GM13976 (cell line): Measurements from ENCODE around the gene CR2.
A peak's percentile ranks its signal among the peaks of the same experiment; 100 is the strongest.
"Not testable (repeated sequence)": the region's sequence is repeated elsewhere in the genome, so short reads cannot be mapped to it uniquely, and the experiment has no call there.

Experiments used
- DNase-seq: peaks from one replicate; pipeline ENCODE4 v3.0.0; 2012; ENCODE audit warnings: low spot score
- CTCF ChIP-seq: IDR thresholded peaks from 2 replicates; pipeline ENCODE4 v1.5.1; 2012; ENCODE audit warnings: borderline replicate concordance, mild to moderate bottlenecking; ENCODE audit not compliant: insufficient read depth; ENCODE audit errors: extremely low read depth, missing control alignments, control extremely low read depth
- in situ Hi-C: fragments of 300-500 bp; cut with MboI; formaldehyde crosslinking; loops from one replicate; pipeline ENCODE4 v1.12.0; 2022; ENCODE audit warnings: low sequenced_read_pairs, mixed read lengths, inconsistent platforms; ENCODE audit not compliant: unreplicated experiment

Gene CR2

GRCh38 chr1:207427832-207428585 lies 26.1 kb upstream of the CR2 start:
- no peak for TF ChIP-seq CTCF
- DNase-seq: no peak
- in situ Hi-C loops: no loop called here

DNA sequence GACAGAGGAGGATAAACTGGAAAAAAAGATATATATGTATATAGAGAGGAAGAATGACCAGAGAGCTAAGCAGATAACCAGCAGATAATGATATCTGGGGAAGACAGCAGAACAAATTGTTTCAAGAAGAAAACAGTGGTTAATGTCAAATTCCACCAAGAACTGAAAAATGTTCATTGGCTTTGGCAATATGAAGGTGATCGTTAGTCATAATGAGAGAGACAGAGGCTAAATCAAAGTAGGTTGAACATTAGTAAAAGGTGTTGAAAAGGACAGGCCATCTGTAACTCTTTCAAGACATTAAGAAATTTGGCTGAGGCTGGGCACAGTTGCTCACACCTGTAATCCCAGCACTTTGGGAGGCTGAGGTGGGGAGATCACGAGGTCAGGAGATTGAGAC lies 25.3 kb upstream of the CR2 start:
- in situ Hi-C loops: no loop called here
- DNase-seq: no peak
- TF ChIP-seq CTCF: no peak

DNA sequence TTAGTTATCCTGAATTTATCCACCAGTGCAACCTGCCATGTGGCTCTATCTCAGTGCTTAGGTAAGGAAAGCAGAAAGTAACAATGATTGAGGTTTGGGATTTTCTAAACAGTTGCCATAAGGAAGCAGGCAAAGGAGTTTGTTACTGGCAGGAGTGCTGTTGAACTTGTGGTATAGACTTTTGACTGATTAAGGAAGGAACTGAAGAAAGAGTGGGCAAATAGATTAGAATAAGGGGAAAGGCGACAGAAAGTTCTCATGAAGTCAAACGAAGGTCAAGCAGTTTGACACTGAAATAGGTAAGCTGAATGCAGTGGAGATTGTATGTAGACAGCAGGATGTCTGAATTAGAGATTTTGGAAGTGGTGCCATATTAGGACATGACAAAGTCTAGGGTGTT lies 24.2 kb upstream of the CR2 start:
- in situ Hi-C loops: no loop called here
- peak; percentile 31 for DNase-seq
- TF ChIP-seq CTCF: no peak

DNA sequence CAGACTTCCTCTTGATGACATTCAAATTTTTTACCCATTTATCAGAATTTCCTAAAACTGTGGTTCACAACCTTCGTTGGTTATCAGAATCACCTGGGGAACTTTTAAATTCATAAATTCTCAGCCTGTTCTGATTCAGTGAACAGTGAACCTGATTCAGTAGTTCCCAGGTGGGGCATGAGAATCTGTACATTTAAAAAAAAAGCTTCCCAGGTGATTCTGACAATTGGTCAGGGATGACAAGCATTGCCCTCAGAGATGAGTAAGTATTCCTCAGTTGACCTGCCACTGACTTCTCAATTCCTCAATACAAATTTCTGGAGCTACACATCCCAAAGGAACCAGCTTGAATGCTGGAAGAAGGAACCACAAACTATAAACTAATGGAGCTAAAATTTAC lies 23.5 kb upstream of the CR2 start:
- no peak for TF ChIP-seq CTCF
- no peak for DNase-seq
- in situ Hi-C loops: no loop called here

DNA sequence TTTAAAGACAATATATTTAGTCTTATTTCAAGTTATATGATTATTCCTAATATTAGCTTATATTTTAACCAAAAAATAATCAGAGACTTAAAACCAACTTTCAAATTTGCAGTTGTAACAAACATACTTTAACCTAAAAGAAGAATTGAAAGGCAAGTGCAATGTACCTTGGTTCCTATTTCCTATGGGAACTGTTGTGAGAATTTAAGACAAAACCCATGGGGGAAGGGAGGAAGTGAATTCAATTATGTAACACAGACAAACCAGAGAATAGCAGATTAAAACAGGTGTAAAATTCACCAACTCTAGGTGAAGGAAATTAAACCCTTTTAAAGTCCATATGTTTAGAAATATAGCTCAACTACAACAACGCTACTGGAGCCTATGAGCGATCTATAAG lies 22.6 kb upstream of the CR2 start:
- in situ Hi-C loops: no loop called here
- no peak for DNase-seq
- no peak for TF ChIP-seq CTCF

- no peak for TF ChIP-seq CTCF
- in situ Hi-C loops: no loop called here
- no peak for DNase-seq
These were observed 20.7 kb upstream of the CR2 start for GRCh38 chr1:207433435-207433834.

- in situ Hi-C loops, DNase-seq: not testable (repeated sequence)
These were observed 17.4 kb upstream of the CR2 start for GRCh38 chr1:207436746-207437145.
